GM12872 (cell line): ENCODE data around the gene TTC12.

Experiments used
- CTCF ChIP-seq: IDR thresholded peaks from 3 replicates; pipeline ENCODE4 v1.5.1; 2011; ENCODE audit warnings: low read depth, mild to moderate bottlenecking, low read length, moderate library complexity; ENCODE audit not compliant: insufficient read depth

Gene TTC12

GRCh38 chr11:113387605-113388211 lies 73.3 kb downstream of the TTC12 start, which contains the start of gene ANKK1:
Gene ANKK1 (plus strand): TSS chr11:113387779. CDS start chr11:113387885, 106 bp downstream.
- TF ChIP-seq CTCF = no peak

- no peak for TF ChIP-seq CTCF
Observed at GRCh38 chr11:113389272-113389671, 74.9 kb downstream of the TTC12 start.

GRCh38 chr11:113392236-113392921 lies 78.0 kb downstream of the TTC12 start:
- no peak for TF ChIP-seq CTCF

GRCh38 chr11:113393501-113393985 lies 79.2 kb downstream of the TTC12 start:
- TF ChIP-seq CTCF = no peak

GRCh38 chr11:113394919-113395318 lies 80.5 kb downstream of the TTC12 start:
- TF ChIP-seq CTCF = no peak

- no peak for TF ChIP-seq CTCF
Observed at GRCh38 chr11:113395782-113396336, 81.5 kb downstream of the TTC12 start.

GRCh38 chr11:113396690-113397089 lies 82.3 kb downstream of the TTC12 start:
- no peak for TF ChIP-seq CTCF
